ENCODE results near the gene DAPK3. TPM values are rescaled to one million over a fixed set of nuclear protein-coding genes. Genes with fewer than 3 reads are reported as not detected.
"Not testable (repeated sequence)": the region's sequence is repeated elsewhere in the genome, so short reads cannot be mapped to it uniquely, and the experiment has no call there.

Gene DAPK3
- total RNA-seq, 2 donors from 2014 or later = 89.9 to 106 TPM

DNA sequence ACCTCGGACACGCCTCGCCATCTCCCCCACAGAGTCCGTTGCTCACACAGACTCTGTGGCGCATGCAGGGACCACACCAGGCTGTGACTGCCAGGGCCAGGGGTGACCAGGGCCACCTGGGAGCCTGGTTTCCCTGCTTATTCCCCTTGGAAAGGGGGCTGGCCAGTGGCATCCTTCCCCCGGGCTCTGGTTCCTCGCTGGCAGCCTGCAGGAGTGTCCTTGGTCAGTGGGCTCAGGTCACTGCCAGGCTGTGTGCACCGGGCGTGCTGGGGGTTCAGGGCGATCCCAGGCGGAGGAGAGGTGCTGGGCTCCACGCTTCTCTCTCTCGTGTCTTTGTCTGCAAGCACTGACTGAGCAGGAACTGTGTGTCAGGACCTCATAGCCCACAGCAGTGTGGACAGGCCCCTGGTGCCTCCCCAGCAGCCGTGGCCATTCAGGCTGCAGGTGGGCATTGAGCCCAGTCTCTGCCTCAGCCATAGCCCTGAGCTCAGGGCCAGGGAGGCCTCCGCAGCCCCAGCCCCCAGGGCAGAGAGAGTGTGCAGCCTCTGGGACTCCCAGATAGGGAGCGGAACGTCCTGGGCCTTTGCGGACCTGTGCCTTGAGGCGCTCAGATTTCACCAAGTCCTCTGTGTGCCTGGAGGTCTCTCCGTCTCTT lies 43.1 kb upstream of the DAPK3 start:
- peaks cover 32% of the 10 kb centered on the region for H3K36me3 Mint-ChIP-seq (ENCODE audit: low read depth)
- Histone ChIP-seq H3K36me3 (ENCODE audit: control insufficient read depth, insufficient read depth, low read length) (peaks cover 19% of the 10 kb centered on the region), H3K9ac (ENCODE audit: extremely low read depth, low read length, poor library complexity, severe bottlenecking) (no peak overlapping the region), H3K27ac (ENCODE audit: low read depth, low read length) (no peak overlapping the region), H3K27me3 (ENCODE audit: control insufficient read depth, insufficient read depth, low read length, poor library complexity, severe bottlenecking) (no peaks in the 10 kb centered on the region), H3K4me1 (ENCODE audit: control insufficient read depth, insufficient read depth, low read length) (peaks cover 5% of the 10 kb centered on the region), H3K9me3 (ENCODE audit: control insufficient read depth, low read length) (no peaks in the 10 kb centered on the region), H3K4me3 (ENCODE audit: low read length) (no peak overlapping the region)
- TF ChIP-seq, protein P1, sequence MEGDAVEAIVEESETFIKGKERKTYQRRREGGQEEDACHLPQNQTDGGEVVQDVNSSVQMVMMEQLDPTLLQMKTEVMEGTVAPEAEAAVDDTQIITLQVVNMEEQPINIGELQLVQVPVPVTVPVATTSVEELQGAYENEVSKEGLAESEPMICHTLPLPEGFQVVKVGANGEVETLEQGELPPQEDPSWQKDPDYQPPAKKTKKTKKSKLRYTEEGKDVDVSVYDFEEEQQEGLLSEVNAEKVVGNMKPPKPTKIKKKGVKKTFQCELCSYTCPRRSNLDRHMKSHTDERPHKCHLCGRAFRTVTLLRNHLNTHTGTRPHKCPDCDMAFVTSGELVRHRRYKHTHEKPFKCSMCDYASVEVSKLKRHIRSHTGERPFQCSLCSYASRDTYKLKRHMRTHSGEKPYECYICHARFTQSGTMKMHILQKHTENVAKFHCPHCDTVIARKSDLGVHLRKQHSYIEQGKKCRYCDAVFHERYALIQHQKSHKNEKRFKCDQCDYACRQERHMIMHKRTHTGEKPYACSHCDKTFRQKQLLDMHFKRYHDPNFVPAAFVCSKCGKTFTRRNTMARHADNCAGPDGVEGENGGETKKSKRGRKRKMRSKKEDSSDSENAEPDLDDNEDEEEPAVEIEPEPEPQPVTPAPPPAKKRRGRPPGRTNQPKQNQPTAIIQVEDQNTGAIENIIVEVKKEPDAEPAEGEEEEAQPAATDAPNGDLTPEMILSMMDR (conservative IDR thresholded peaks at IDR 0.05) = no peak
- no peaks in the 10 kb centered on the region for H3K9me3 Mint-ChIP-seq
- no peaks in the 10 kb centered on the region for H3K27me3 Mint-ChIP-seq (ENCODE audit: insufficient read depth)
- H3K4me1 Mint-ChIP-seq = peaks cover 5% of the 10 kb centered on the region
- H3K27ac Mint-ChIP-seq = no peak overlapping the region
- no peak for DNase-seq
- 95 to 100% methylated on average over 14 to 20 of the region's 20 CpGs for WGBS, 2 experiments (ENCODE audit: insufficient coverage in 1 of 2, insufficient read length in 1 of 2)
- H3K4me3 Mint-ChIP-seq = no peak overlapping the region

DNA sequence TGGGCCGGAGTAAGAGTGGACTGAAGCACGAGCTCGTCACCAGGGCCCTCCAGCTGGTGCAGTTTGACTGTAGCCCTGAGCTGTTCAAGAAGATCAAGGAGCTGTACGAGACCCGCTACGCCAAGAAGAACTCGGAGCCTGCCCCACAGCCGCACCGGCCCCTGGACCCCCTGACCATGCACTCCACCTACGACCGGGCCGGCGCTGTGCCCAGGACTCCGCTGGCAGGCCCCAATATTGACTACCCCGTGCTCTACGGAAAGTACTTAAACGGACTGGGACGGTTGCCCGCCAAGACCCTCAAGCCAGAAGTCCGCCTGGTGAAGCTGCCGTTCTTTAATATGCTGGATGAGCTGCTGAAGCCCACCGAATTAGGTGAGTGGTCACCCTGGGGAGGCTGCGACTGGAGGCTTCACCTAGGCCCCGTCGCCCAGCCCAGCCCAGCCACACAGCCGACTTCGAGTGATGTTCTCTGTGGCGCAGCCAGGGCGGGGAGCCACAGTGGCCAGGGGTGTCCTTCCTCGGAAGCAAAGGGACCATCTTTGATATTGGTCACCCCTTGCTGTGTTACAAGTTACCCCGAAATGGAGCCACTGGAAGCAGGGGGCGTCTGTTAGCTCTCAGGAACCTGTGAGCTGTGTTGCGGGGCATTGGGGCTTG lies 42.2 kb upstream of the DAPK3 start:
- Mint-ChIP-seq H3K4me3 (no peak overlapping the region), H3K27me3 (ENCODE audit: insufficient read depth) (no peaks in the 10 kb centered on the region), H3K4me1 (peaks cover 12% of the 10 kb centered on the region), H3K27ac (no peak overlapping the region), H3K9me3 (no peaks in the 10 kb centered on the region), H3K36me3 (ENCODE audit: low read depth) (peaks cover 27% of the 10 kb centered on the region)
- Histone ChIP-seq H3K9ac (ENCODE audit: extremely low read depth, low read length, poor library complexity, severe bottlenecking) (no peak overlapping the region), H3K27ac (ENCODE audit: low read depth, low read length) (no peak overlapping the region), H3K36me3 (ENCODE audit: control insufficient read depth, insufficient read depth, low read length) (peaks cover 19% of the 10 kb centered on the region), H3K4me1 (ENCODE audit: control insufficient read depth, insufficient read depth, low read length) (peaks cover 8% of the 10 kb centered on the region), H3K9me3 (ENCODE audit: control insufficient read depth, low read length) (no peaks in the 10 kb centered on the region), H3K4me3 (ENCODE audit: low read length) (no peak overlapping the region), H3K27me3 (ENCODE audit: control insufficient read depth, insufficient read depth, low read length, poor library complexity, severe bottlenecking) (no peaks in the 10 kb centered on the region)
- TF ChIP-seq, protein P1 (conservative IDR thresholded peaks at IDR 0.05) = no peak
- no peak for DNase-seq
- WGBS, 2 experiments (ENCODE audit: insufficient coverage in 1 of 2, insufficient read length in 1 of 2) = 95 to 96% methylated on average over 26 to 33 of the region's 33 CpGs

DNA sequence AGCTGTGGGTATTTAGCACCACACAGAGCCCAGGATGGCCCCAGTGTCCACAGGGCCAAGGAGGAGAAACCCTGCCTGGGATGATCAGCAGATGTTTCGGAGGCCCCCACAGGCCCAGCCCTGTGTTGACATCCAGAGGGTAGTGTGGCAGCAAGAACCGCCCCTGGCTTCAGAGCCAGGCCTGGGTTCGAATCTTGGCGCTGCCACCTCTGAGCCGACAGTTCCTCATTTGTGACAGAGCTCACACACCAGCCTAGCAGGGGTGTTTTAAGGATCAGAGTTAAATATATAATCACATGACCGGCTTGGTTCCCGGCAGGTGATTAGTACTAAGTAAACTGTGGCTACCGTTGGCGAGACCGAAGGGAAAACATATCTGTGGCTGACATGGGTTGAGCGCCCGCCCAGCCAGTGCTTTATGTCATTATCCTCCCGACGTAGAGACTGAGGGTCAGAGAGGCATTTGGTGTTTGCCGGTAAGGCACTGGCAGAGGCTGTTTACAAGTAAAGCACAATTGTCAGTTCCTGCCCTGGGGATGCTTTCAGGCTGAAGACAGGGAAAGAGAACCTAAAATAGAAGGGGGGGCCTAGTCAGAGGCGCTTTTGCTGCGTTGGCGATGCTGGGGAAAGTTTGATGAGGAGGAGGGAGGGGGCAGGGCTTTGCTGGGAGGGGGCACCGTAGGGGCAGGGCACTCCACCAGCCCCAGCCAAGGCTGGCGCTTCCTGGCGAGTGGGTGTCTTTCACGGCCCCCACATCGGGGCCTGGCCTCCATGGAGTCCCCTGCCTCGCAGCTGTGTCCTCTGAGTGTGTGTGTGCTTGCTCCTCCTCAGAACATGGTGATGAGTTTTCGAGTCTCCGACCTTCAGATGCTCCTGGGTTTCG lies 41.4 kb upstream of the DAPK3 start:
- Histone ChIP-seq H3K4me3 (ENCODE audit: low read length) (no peak overlapping the region), H3K36me3 (ENCODE audit: control insufficient read depth, insufficient read depth, low read length) (peaks cover 19% of the 10 kb centered on the region), H3K9me3 (ENCODE audit: control insufficient read depth, low read length) (no peaks in the 10 kb centered on the region), H3K4me1 (ENCODE audit: control insufficient read depth, insufficient read depth, low read length) (peaks cover 8% of the 10 kb centered on the region), H3K27me3 (ENCODE audit: control insufficient read depth, insufficient read depth, low read length, poor library complexity, severe bottlenecking) (no peaks in the 10 kb centered on the region), H3K27ac (ENCODE audit: low read depth, low read length) (no peak overlapping the region), H3K9ac (ENCODE audit: extremely low read depth, low read length, poor library complexity, severe bottlenecking) (no peak overlapping the region)
- Mint-ChIP-seq H3K4me3 (no peak overlapping the region), H3K27me3 (ENCODE audit: insufficient read depth) (no peaks in the 10 kb centered on the region), H3K36me3 (ENCODE audit: low read depth) (peaks cover 23% of the 10 kb centered on the region), H3K4me1 (peaks cover 12% of the 10 kb centered on the region), H3K9me3 (no peaks in the 10 kb centered on the region), H3K27ac (peak overlapping the region; percentile 68)
- WGBS, 2 experiments (ENCODE audit: insufficient coverage in 1 of 2, insufficient read length in 1 of 2) = 94 to 96% methylated on average over 25 to 27 of the region's 27 CpGs
- TF ChIP-seq, protein P1 (conservative IDR thresholded peaks at IDR 0.05) = no peak
- DNase-seq = no peak

DNA sequence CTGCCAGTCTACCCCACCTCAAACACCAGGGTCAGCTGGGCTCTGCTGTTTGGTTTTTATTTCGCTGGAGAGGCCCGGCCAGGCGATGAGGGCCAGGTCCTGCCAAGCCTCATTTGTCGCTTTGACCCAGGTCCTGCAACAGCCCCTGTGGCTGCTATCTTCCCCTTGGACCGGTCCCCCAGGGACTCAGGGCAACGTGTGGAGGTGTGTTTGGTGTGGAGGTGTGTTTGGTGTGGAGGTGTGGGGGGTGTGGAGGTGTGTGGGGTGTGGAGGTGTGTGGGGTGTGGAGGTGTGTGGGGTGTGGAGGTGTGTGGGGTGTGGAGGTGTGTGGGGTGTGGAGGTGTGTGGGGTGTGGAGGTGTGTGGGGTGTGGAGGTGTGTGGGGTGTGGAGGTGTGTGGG lies 40.5 kb upstream of the DAPK3 start:
- H3K36me3 ChIP-seq (ENCODE audit: control insufficient read depth, insufficient read depth, low read length) = peaks cover 15% of the 10 kb centered on the region
- not testable (repeated sequence) for H3K27me3 ChIP-seq (ENCODE audit: control insufficient read depth, insufficient read depth, low read length, poor library complexity, severe bottlenecking); DNase-seq; H3K9ac ChIP-seq (ENCODE audit: extremely low read depth, low read length, poor library complexity, severe bottlenecking); H3K27ac ChIP-seq (ENCODE audit: low read depth, low read length); H3K4me1 ChIP-seq (ENCODE audit: control insufficient read depth, insufficient read depth, low read length); H3K9me3 Mint-ChIP-seq; H3K4me3 Mint-ChIP-seq; H3K9me3 ChIP-seq (ENCODE audit: control insufficient read depth, low read length); H3K27me3 Mint-ChIP-seq (ENCODE audit: insufficient read depth); H3K4me3 ChIP-seq (ENCODE audit: low read length)
- H3K4me1 Mint-ChIP-seq = peaks cover 12% of the 10 kb centered on the region
- 95 to 100% methylated on average over 4 to 6 of the region's 6 CpGs for WGBS, 2 experiments (ENCODE audit: insufficient coverage in 1 of 2, insufficient read length in 1 of 2)
- peaks cover 18% of the 10 kb centered on the region for H3K36me3 Mint-ChIP-seq (ENCODE audit: low read depth)
- H3K27ac Mint-ChIP-seq = peak overlapping the region; percentile 62
